NCI-H2081 (cell line): ENCODE data around the gene HDGFL3.
"Not testable (repeated sequence)": the region's sequence is repeated elsewhere in the genome, so short reads cannot be mapped to it uniquely, and the experiment has no call there.

Experiments used
- DNase-seq, 2 experiments: peaks; one replicate each; lab custom pipeline; 2025; lab: John Stamatoyannopoulos, UW

The HDGFL3 gene

DNA sequence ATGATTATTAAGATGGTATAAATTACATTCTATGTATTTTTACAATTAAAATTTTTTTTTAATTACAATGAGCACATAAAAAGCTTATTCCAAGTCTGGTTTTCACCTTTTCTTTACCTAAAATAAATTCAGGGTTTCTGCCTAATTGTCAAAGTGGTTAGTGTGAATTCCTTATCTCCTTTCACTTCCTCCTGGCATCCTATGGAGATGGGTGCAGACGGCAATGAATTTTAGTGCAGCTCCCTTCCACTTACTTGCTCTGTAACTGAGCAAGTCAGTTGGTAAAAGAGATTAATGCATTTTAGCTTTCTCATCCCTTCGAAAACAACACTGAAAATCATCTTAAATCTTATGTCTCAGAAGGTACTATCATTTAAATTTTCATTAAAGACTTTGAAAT, 13.1 kb downstream of the HDGFL3 start:
- DNase-seq: no peak

DNA sequence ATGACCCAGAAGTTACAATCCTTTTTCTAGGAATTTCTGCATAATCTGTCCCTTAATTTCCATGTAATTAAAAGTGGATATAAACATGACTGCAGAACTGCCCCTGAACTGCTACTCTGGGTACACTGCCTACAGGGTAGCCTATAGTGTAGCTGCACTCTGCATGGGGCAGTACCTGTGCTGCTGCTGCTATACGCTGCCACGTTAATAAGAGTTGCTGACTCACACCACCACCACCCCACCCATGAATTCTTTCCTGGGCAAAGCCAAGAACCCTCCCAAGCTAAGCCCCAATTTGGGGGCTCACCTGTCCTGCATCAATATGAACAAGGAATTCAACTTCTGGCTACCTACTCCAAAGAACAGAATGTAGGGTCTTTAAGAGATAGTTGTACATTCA, 13.9 kb downstream of the HDGFL3 start:
- no peak for DNase-seq

DNA sequence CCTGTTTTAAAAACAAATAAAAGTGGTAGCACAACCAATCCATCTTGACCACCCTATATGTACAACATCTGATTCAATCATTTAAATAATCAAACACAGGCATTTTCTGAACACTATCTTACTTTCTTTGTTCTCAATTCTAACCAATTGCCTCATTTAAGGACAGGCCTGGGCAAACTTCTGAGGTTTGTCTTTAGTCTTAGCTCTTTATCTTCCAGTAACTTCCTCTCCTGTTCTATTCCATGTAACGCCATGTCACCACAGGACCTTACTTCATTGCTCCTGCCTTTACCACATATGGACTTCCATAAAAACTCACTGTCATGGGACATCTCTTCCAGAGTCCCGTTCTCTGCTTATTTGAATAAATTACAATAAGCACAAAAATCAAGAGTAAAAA, 14.9 kb downstream of the HDGFL3 start:
- no peak for DNase-seq

DNA sequence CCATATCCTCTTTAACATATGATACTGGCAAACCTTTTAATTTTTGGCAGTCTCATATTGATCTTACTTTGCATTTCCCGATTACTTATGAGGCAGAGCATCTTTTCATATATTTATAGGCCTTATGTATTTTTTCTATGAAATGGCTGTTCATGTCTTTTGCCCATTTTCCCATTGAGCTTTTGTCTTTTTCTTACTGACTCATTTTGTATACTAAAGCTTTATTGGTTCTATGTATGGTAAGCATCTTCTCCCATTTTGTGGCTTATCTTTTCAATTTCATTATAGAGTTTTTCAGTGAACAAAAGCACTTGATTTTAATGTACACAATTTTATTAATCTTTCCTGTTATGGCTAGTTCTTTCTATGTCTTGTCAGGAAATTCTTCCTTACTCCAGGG, 17.2 kb downstream of the HDGFL3 start:
- DNase-seq: no peak

DNA sequence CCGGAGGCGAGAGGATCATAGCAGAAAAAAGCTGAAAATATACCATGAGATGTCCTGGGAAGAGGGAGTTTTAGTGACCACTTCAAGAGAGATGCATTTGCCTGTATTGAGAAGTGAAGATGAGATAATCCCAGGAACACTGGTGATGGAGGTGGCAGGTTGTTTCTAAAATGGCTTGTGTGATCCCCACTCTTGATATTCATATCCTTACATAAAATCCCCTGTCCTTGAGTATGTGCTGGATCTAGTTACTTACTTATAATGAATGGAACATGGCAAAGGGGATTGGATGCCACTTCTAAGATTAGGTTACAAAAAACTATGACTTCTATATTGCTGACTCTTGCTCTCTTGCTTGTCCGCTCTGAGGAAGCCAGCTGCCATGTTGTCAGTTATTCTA, 22.1 kb downstream of the HDGFL3 start:
- DNase-seq: no peak

DNA sequence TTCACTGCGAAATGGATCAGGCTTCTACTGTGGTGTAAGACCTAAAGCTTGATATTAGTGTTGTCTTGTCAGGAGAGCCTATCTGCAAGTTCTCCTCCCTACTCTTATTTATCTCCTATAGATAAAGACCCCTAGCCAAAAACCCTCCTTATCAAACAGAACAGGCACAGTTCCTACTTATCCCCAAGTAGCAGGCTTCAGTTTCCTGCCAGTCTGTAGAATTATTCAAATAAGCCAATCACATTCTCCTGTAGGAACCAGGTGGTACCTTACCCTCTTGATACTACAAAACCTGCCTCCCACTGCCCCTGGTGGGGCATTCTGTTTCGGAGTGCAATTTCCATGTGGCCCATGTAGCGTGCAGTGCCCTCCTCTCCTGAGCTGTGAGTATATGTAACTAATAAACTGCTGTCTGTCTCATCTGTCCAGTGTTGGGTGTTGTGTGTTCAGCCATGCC, 28.7 kb downstream of the HDGFL3 start:
- DNase-seq: no peak

DNA sequence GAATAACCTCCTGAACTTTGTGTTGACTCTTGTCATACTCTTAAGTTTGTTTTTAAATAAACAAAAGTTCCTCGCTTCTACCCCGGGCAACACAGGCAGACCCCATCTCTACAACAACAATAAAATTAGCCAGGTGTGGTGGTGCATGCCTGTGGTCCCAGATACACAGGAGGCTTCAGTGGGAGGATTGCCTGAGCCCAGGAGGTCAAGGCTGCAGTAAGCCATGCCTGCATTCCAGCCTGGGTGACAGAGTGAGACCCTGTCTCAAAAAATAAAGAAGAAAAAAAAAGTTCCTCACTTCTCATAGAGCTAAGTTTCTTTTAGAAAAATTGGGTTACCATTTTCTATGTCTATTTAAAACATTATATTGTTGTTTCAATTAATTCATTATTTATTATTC, 29.2 kb downstream of the HDGFL3 start:
- no peak for DNase-seq

DNA sequence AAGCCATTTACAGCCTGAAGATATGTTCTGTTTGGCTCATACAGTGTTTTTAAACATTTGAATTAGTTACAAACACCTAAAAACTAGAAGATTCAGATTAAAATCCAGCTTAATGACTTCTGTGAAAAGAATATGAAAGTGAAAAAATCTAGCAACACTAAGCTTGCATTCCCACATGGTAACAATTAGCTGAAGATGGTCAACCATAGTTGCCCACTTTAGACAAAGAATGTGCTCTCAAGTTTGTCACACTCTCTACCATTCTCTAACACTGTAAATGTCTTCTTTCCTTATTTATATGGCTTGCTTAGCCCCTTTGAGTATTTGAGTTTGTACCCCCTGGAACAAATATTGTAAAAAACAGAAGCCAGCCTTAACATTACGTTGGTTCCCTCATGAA, 32.7 kb downstream of the HDGFL3 start:
- no peak for DNase-seq

DNA sequence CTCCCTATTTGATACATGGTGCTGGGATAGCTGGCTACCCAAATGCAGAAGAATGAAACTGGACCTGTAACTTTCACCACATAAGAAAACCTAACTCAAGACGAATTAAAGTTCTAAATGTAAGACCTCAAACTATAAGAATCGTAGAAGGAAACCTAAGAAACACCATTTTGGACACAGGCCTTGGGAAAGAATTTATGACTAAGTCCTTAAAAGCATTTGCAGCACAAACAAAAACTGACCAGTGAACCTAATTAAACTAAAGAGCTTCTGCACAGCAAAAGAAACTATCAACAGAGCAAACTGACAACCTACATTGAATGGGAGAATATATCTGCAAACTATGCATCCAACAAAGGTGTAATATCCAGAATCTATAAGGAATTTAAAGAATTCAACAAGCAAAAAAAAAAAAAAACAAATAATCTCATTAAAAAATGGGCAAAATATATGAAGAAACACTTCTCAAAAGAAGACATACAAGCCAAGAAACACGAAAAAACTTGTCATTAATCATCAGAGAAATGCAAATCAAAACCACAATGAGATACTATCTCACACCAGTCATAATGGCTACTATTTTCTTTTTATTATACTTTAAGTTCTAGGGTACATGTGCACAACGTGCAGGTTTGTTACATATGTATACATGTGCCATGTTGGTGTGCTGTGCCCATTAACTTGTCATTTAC, 37.0 kb downstream of the HDGFL3 start:
- DNase-seq: no peak

DNA sequence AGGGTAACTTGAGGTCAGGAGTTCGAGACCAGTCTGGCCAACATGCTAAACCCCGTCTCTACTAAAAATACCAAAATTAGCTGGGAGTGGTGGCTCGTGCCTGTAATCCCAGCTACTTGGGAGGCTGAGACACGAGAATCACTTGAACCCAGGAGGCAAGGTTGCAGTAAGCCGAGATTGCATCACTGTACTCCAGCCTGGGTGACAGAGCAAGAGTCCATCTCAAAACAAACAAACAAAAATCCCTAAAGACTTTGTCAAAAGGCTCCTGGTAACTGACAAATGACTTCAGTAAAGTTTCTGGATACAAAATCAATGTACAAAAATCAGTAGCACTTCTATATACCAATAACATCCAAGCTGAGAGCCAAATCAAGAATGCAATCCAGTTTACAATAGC, 38.0 kb downstream of the HDGFL3 start:
- not testable (repeated sequence) for DNase-seq

DNA sequence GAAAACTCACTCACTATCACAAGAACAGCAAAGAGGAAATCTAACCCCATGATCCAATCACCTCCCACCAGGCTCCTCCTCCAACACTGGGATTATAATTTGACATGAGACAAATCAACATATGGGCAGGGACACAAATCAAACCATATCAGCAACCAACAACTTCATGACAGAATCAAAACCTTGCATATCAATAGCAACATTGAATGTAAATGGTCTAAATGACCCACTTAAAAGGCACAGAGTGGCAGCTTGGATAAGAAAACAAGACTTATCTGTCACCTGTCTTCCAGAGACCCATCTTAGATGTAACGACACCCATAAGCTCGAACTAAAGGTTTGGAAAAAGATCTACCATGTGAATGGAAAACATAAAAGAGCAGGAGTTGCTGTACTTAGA, 40.8 kb downstream of the HDGFL3 start:
- DNase-seq: no peak

DNA sequence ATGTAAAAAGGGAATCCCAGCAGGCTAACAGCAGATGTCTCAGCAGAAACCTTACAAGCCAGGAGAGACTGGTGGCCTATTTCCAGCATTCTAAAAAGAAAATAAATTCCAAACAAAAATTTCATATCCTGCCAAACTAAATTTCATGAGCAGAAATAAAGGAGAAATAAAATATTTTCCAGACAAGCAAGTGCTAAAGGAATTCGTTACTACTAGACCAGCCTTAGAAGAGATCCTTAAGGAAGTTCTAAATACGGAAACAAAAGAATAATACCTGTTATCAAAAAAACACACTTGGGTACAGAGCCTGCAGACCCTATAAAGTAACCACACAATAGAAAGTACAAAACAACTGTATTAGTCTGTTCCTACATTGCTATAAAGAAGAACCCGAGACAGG, 41.4 kb downstream of the HDGFL3 start:
- no peak for DNase-seq

DNA sequence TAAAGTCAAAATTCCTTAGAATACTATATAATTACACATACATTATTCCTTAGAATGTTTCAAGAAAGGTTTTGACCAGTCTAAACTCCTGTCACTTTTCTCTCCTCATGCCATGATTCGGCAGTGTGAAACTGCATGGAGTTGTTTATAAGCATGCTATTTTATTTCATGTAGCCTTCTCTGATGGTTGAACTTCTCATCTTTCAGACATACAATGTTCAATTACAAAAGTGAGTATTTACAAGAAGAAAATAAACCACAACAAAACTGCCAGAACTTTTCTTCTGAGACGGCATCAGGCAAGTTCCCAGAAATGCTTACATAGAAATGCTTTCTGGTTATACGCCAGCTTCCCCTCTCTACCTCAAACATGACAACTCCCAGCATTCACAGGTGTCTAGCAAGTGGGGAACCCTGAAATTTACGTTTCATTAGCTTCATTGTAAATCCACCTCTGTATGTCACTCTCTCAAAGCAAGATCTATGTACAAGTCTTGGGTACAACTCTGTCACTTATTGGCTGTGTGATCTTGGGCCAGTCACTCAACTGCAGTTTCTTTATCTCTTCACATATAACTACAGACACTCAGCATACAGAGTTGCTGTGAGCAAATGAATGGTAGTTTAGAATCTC, 42.7 kb downstream of the HDGFL3 start:
- no peak for DNase-seq

DNA sequence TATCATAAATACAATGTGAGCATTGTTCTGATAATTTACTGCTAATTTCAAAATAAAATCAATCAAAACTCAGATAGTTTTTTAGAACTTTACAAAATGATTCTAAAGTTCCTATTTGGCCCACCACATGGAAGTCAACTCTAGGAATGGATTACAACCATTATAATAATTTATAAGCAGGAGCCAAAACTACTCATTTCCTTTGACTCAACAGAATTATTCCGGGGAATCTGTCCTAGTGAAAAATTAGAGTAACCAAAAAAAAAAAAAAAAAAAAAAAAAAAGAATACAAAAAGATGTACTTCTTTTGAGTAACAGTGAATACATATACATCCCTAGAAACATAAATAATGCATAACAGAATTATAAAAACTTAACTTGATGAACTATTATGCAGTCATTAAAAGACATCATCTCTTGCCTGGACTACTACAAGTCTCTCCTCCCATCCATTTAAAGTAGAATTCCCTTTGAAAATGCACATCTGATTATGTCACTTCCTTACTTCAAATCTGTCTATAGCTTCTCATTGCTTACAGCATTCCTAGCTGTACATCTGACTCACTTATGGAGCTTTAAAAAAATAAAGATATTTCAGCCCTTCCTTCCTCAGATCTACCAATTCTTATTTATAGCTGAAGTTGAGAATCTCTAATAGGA, 43.4 kb downstream of the HDGFL3 start:
- DNase-seq: no peak

DNA sequence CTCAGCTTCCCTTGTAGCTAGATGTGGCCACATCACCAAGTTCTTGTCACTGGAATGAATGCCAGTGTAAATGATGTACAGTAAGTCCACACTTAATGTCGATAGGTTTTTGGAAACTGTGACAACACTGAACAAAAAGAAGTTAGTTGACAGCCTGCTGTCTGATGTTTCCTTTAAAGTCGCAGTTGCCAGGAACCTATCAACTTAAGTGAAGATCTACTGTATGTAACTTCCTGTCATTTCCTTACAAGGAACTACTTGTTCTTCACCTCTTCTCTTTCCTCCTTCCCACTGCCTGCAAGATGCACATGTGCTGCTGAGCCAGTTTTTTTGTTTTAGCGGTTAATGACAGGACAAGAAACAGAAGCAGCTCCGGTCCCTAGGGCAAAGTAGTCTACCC, 44.6 kb downstream of the HDGFL3 start:
- DNase-seq: no peak

DNA sequence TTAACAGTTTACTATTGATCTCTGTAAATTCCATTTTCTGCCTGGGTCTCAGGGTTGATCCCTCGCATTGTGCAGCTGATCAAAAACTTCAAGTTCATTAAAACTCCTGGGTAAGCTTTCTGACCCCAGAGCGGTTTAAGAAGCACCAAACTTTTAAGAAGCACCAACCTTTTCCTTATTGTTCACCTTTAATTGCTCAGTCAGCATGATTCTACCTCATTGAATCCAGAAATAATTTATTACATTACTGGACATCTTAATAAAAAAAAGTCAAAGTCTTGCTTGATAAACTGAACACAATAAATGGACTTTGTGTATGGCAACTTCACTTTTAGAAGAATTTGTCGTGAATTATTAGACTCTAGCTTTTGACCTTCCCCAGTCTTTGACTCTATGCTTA, 46.9 kb downstream of the HDGFL3 start:
- no peak for DNase-seq

DNA sequence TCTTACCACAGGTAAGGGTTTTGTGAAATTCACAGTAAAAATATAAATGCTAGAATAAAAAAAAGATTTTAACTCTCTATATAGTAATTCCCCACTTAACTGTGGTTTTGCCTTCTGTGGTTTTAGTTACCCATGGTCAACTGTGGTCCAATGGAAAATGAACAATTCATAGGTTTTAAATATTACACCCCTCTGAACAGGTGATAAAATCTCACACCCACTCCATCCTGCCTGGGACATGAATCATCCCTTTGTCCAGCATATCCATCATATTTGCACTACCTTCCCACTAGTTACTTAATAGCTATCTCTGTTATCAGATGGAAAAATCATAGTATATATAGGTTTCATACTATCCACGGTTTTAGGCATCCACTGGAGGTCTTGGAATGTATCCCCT, 49.2 kb downstream of the HDGFL3 start:
- no peak for DNase-seq

DNA sequence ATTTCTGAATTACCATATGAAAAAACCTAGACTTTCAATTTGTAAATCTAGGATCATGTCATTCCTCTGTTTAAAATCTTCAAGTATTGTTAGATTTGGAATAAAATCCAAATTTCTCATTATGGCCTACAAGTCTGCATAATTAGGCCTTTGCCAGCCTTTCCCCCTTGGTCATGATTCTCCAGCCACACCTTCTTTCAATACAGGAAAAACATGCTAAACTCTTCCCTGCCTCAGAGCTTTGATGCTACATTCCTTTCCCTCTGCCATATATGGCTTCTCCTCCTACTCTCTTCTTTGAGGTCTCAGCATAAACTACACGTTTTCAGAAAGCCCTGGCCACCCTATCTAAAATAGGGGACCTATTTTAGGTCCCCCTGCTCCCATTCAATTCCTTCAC, 51.7 kb downstream of the HDGFL3 start:
- no peak for DNase-seq

DNA sequence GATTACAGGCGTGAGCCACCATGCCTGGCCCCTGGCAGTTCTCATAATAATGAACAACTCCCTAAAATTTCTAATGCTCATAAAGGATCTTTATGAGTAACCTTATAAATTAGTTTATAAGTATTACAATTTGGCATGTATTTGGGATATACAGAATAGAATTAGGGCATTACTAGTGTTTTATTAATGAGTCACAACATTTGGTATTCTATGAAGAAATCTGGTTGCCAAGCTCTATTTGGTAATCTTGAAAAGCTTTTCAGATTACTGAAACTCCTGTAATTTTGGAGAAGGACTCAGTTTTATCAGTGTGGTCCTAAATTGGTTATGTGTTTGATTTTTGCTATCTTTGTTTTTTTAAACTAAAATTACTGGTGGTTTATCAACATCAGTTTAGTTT, 54.3 kb downstream of the HDGFL3 start:
- no peak for DNase-seq

DNA sequence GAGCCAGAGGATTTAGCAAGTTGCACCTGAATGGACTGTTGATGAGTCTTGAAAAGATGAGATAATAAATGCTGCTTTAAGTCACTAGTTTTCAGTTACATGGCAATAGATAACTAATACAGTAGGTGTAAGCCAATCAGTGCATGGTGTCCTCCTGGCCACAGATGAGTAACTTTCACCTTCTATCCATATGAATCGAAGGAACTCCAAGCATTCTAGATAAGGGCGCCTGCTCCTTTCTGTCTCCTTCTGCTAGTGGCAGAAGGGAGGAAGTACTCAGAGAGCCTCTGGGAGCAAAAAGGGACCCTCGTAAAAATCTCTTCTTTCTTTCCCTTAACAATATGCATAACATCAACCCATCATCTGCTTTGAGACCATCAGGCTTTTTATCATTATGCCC, 62.9 kb downstream of the HDGFL3 start:
- no peak for DNase-seq

DNA sequence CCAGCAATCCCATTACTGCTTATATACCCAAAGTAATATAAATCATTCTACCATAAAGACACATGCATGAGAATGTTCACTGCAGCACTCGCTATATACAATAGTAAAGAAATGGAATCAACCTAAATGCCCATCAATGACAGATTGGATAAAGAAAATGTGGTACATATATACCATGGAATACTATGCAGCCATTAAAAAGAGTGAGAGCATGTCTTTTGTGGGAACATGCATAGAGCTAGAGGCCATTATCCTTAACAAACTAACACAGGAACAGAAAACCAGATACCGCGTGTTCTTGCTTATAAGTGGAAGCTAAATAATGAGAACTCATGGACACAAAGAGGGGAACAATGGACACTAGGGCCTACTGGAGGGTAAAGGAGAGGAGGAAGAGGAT, 65.5 kb downstream of the HDGFL3 start:
- not testable (repeated sequence) for DNase-seq

DNA sequence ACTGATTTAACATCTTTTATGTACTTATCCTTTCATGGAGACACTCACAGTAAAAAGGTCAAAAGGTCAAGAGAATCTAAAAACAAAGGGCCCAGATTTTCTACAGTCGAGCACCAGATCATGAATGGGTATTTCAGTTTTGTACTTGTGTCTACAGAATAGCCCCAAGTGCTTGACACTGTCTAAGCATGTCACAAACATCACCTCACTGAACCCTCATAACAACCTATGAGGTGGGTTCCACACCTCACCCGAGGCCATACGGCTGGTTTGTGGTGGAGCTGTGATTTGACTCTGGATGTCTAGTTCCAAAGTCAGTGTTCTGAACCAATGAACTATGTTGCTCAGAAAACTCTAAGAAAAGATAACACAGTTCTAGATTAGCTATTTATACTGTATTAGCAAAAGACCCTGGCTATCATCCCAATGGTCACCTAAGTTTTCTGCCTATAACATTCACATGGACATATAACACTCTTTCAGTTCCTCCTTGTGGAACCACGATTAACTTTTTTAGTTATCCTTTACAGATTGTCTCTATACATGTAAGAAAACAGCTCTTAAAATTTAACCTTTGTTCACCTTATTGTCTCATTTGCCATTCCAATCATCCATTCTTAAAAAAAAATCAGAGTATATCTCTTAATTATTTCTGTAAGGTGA, 74.6 kb downstream of the HDGFL3 start:
- no peak for DNase-seq

DNA sequence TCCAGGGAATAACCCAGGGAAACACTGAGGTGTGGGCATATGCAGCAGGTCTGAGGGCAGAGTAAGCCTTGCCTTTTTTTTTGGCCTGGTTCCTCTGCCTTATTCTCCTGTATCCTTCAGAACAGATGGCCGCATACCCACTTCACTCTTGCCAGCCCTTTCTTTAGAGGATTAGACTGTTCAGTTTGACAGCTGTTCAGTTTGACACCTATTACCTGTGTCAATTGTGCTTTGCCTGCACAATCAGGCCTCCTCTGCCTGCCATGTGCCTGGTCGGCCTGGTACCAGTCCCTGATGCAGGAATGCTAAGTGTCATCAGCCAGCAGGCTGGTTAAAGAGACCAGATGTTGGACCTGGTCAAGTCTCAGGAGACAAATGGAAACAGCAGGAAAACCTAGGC, 77.8 kb downstream of the HDGFL3 start:
- no peak for DNase-seq
